H1 (cell line): ENCODE measurements around the gene SOCS3. TPM values are rescaled to one million over a fixed set of nuclear protein-coding genes. Genes with fewer than 3 reads are reported as not detected.

Source experiments
- CTCF ChIA-PET: fragments of 300-600 bp; sonication (Branson Sonifier 250); formaldehyde crosslinking; loops from one replicate; lab custom pipeline; 2021; ENCODE audit not compliant: partially characterized antibody; lab: Charles Lee
- POLR2A ChIA-PET: fragments of 300-600 bp; sonication (Branson Sonifier 250); formaldehyde crosslinking; loops from one replicate; lab custom pipeline; 2021; ENCODE audit warnings: inconsistent platforms; ENCODE audit not compliant: partially characterized antibody; lab: Charles Lee
- DNase-seq, 2 experiments: peaks; one replicate each; pipeline versions ENCODE4 v3.0.0 to v3.0.0-alpha.2; 2010 to 2022; ENCODE audit warnings: low spot score in 2 of 2, low read depth in 1 of 2, mixed read lengths in 1 of 2
- FAIRE-seq: peaks from 2 replicates; lab custom pipeline; 2011; peaks lifted over from hg19 to GRCh38; lab: Jason Lieb, UNC
- H2AFZ ChIP-seq: 2 replicates; pipeline ENCODE4 v1.8.1; 2012; ENCODE audit warnings: low read length, inconsistent platforms
- H2AK5ac ChIP-seq: 2 replicates; pipeline ENCODE4 v1.6.1; 2013; ENCODE audit warnings: low read depth, low read length
- H2BK120ac ChIP-seq: replicated peaks from 2 replicates; pipeline ENCODE3; 2013; ENCODE audit warnings: low read depth, low read length, inconsistent platforms
- H2BK12ac ChIP-seq: 2 replicates; pipeline ENCODE4 v1.6.1; 2013; ENCODE audit warnings: low read depth, low read length
- H2BK15ac ChIP-seq: 2 replicates; pipeline ENCODE4 v1.6.1; 2013; ENCODE audit warnings: low read length
- H2BK20ac ChIP-seq: 2 replicates; pipeline ENCODE4 v1.6.1; 2013; ENCODE audit warnings: low read length
- H2BK5ac ChIP-seq: 2 replicates; pipeline ENCODE4 v1.6.1; 2013; ENCODE audit warnings: low read depth, low read length
- H3K14ac ChIP-seq: 2 replicates; pipeline ENCODE4 v1.6.1; 2013; ENCODE audit warnings: inconsistent platforms; ENCODE audit not compliant: insufficient read length
- H3K18ac ChIP-seq: 2 replicates; pipeline ENCODE4 v1.6.1; 2013; ENCODE audit warnings: low read length; ENCODE audit errors: extremely low read depth
- H3K23ac ChIP-seq: 2 replicates; pipeline ENCODE4 v1.6.1; 2013; ENCODE audit warnings: inconsistent platforms; ENCODE audit not compliant: insufficient read length
- H3K23me2 ChIP-seq: 2 replicates; pipeline ENCODE4 v1.6.1; 2013; ENCODE audit warnings: low read depth, low read length
- H3K27ac ChIP-seq: 2 replicates; pipeline ENCODE4 v1.6.1; 2011; ENCODE audit warnings: low read depth, low read length, inconsistent platforms
- H3K27me3 ChIP-seq, 4 experiments: replicated peaks in 1 of 4; 1 replicate in 1 of 4; 2 replicates in 3 of 4; pipeline versions ENCODE4 v1.6.1 to v1.8.1; 2011 to 2013; ENCODE audit warnings: low read length in 3 of 4, mild to moderate bottlenecking in 3 of 4, inconsistent platforms in 2 of 4, mixed read lengths in 2 of 4, moderate library complexity in 1 of 4; ENCODE audit not compliant: control insufficient read depth in 3 of 4, insufficient read depth in 3 of 4; ENCODE audit errors: extremely low read depth in 1 of 4
- H3K36me3 ChIP-seq, 4 experiments: 2 replicates each; pipeline versions ENCODE4 v1.6.1 to v1.8.1; 2011 to 2013; ENCODE audit warnings: mild to moderate bottlenecking in 4 of 4, low read length in 3 of 4, moderate library complexity in 2 of 4, control low read depth in 1 of 4, inconsistent platforms in 1 of 4; ENCODE audit not compliant: insufficient read depth in 4 of 4, control insufficient read depth in 2 of 4
- H3K4ac ChIP-seq: replicated peaks from 2 replicates; pipeline ENCODE3; 2013; ENCODE audit warnings: low read length, low read depth, mixed read lengths, inconsistent platforms; ENCODE audit not compliant: insufficient read length
- H3K4me1 ChIP-seq, 4 experiments: replicated peaks in 1 of 4; 1 replicate in 1 of 4; 2 replicates in 3 of 4; pipeline versions ENCODE4 v1.6.1 to v1.8.1; 2011 to 2013; ENCODE audit warnings: low read length in 3 of 4, inconsistent platforms in 2 of 4, mixed read lengths in 1 of 4; ENCODE audit not compliant: insufficient read depth in 4 of 4, control insufficient read depth in 3 of 4
- H3K4me2 ChIP-seq, 2 experiments: 2 replicates each; pipeline versions ENCODE4 v1.6.1 to v1.8.1; 2011 to 2013; ENCODE audit warnings: low read depth in 2 of 2, low read length in 2 of 2, control low read depth in 1 of 2, inconsistent platforms in 1 of 2, mild to moderate bottlenecking in 1 of 2; ENCODE audit not compliant: insufficient read depth in 1 of 2
- H3K4me3 ChIP-seq, 4 experiments: fragments of 200-600, 300-600 bp in 1 of 4; sonication (generic), shearing (Covaris generic), sonication (Bioruptor Twin) in 1 of 4; 2 replicates each; pipeline versions ENCODE4 v1.5.1 to v1.8.1; 2011 to 2016; ENCODE audit warnings: low read length in 4 of 4, low read depth in 3 of 4, control low read depth in 2 of 4, inconsistent platforms in 2 of 4, mild to moderate bottlenecking in 2 of 4, mixed read lengths in 1 of 4, moderate library complexity in 1 of 4; ENCODE audit not compliant: insufficient read depth in 2 of 4; ENCODE audit errors: extremely low read depth in 1 of 4
- H3K56ac ChIP-seq: replicated peaks from 2 replicates; pipeline ENCODE3; 2013; ENCODE audit warnings: low read depth, mild to moderate bottlenecking, mixed read lengths, low read length, inconsistent platforms; ENCODE audit not compliant: insufficient read length
- H3K79me1 ChIP-seq: 2 replicates; pipeline ENCODE4 v1.6.1; 2013; ENCODE audit warnings: low read depth, low read length, control low read depth
- H3K79me2 ChIP-seq, 2 experiments: 2 replicates each; pipeline versions ENCODE4 v1.6.1 to v1.8.1; 2012 to 2013; ENCODE audit warnings: low read length in 2 of 2, mild to moderate bottlenecking in 2 of 2, inconsistent platforms in 1 of 2; ENCODE audit not compliant: insufficient read depth in 2 of 2, control insufficient read depth in 1 of 2
- H3K9ac ChIP-seq, 4 experiments: replicated peaks in 1 of 4; 1 replicate in 1 of 4; 2 replicates in 3 of 4; pipeline versions ENCODE4 v1.6.1 to v1.8.1; 2011 to 2013; ENCODE audit warnings: low read depth in 3 of 4, low read length in 3 of 4, control low read depth in 2 of 4, mild to moderate bottlenecking in 2 of 4, moderate library complexity in 2 of 4, inconsistent platforms in 1 of 4; ENCODE audit errors: extremely low read depth in 1 of 4
- H3K9me3 ChIP-seq, 2 experiments: 2 replicates each; pipeline versions ENCODE4 v1.6.1 to v1.8.1; 2012 to 2013; ENCODE audit warnings: mild to moderate bottlenecking in 2 of 2, moderate library complexity in 2 of 2, control low read depth in 1 of 2, inconsistent platforms in 1 of 2, low read depth in 1 of 2, low read length in 1 of 2, mixed read lengths in 1 of 2; ENCODE audit not compliant: insufficient read depth in 2 of 2
- H4K20me1 ChIP-seq, 2 experiments: replicated peaks in 1 of 2; 2 replicates each; pipeline versions ENCODE3 to v1.8.1; 2011 to 2013; ENCODE audit warnings: inconsistent platforms in 2 of 2, low read length in 2 of 2, mild to moderate bottlenecking in 1 of 2; ENCODE audit not compliant: insufficient read depth in 2 of 2, control insufficient read depth in 1 of 2
- H4K5ac ChIP-seq: 2 replicates; pipeline ENCODE4 v1.6.1; 2013; ENCODE audit warnings: low read length, low read depth, mixed read lengths, inconsistent platforms; ENCODE audit not compliant: insufficient read length
- H4K8ac ChIP-seq: 2 replicates; pipeline ENCODE4 v1.8.0; 2013; ENCODE audit warnings: mild to moderate bottlenecking, moderate library complexity, low read length, inconsistent platforms; ENCODE audit not compliant: insufficient read depth; ENCODE audit errors: extremely low read depth
- H4K91ac ChIP-seq: replicated peaks from 2 replicates; pipeline ENCODE3; 2013; ENCODE audit warnings: low read length, mixed read lengths, inconsistent platforms; ENCODE audit not compliant: insufficient read length
- EZH2 ChIP-seq: fragments of 200-600 bp; sonication (generic); IDR thresholded peaks from 2 replicates; pipeline ENCODE4 v1.7.1; 2012; ENCODE audit warnings: low read depth, mild to moderate bottlenecking, moderate library complexity, low read length, inconsistent platforms; ENCODE audit not compliant: severe bottlenecking
- TBP ChIP-seq: IDR thresholded peaks from 2 replicates; pipeline ENCODE4 v1.6.1; 2011; ENCODE audit warnings: low read depth, low read length, improper control_type of control experiment
- WGBS, 2 experiments: shearing (Covaris generic) in 1 of 2; methylation state at CpG; one replicate each; pipeline versions ENCODE4 v1.1.6 to v1.1.7; 2013 to 2015; ENCODE audit warnings: low lambda C conversion rate in 2 of 2, mixed read lengths in 2 of 2, inconsistent platforms in 1 of 2, low coverage in 1 of 2, missing lambda C conversion rate in 1 of 2; ENCODE audit not compliant: insufficient replicate concordance in 2 of 2, insufficient coverage in 1 of 2, insufficient read length in 1 of 2; ENCODE audit errors: extremely low coverage in 1 of 2, missing lambda C conversion rate in 1 of 2; 5-methylcytosine and 5-hydroxymethylcytosine counted together
- polyA plus RNA-seq, 7 experiments: library from polyadenylated mRNA; depleted of rRNA in 3 of 7; stranded (reverse) in 5 of 7; unstranded in 2 of 7; fragments of >200 nt in 5 of 7; fragments of 200-250 nt in 2 of 7; gene quantifications; 1 replicate in 5 of 7; 2 replicates in 1 of 7; 4 replicates in 1 of 7; pipeline versions ENCODE4 v1.2.1 to v1.2.3, GENCODE V29; 2011 to 2013; ENCODE audit warnings: missing spikeins in 2 of 7, mixed read lengths in 2 of 7
- total RNA-seq: library from RNA; stranded (reverse); fragmentation: NEBNext Ultra II Directional; extraction: Animal tissue kit (Norgen Biotek cat#: 25700); gene quantifications from 2 replicates; pipeline ENCODE4 v1.2.1, GENCODE V29; 2021

Gene SOCS3
- total and polyA plus RNA-seq, 2 of the 8 experiments (the other 6 are each of a cell fraction or from before 2014, with no cell fraction given) = 10.1 to 47.9 TPM

DNA sequence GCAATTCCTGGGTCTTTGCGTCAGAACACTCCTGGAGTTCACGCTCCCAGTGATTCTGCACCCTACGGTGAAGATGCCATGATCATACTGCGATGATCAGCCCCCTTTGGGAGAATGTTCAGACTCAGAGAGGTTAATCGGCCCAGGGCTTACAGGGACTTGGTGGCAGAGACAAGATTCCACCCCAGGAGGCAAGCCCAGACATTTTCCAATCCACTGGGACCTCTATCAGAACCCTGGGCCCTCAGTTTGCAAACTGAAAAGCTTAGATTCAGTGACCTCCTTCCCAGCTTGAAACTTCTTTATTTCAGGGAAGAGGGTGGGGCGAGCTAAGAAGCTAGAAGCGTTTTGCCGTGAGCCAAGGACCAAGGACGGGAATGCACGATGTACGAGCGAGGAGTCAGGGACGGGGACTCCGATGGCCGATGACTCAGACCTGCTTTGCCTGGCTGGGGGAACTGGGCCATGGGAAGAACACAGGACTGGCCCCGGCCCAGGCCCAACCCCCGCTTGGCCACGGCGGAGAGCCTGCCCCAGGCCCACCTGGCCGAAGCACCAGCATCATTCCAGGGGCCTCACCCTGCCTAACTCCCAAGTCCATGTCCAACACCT lies 34.7 kb downstream of the SOCS3 start:
- peak overlapping the region; percentile 34 for H3K18ac ChIP-seq
- no peak overlapping the region for H2AK5ac ChIP-seq
- no peak overlapping the region; a peak in 1 of 7 replicates for H3K9ac ChIP-seq
- H3K79me2 ChIP-seq = no peaks in the 10 kb centered on the region
- peak overlapping the region; percentile 43; the same call in 1 of the 2 replicates for H4K8ac ChIP-seq
- H3K4me1 ChIP-seq = peaks cover 0 to 26% (median 19%) of the 10 kb centered on the region in 4 experiments; a peak in 6 of 7 replicates
- WGBS, 2 experiments = 72% methylated on average over 20 of the region's 20 CpGs; no CpG with 5 or more reads in 1 of the 2 experiments
- peak overlapping the region; percentile 67; the same call in 1 of the 2 replicates for H2BK20ac ChIP-seq
- no peak overlapping the region for H2AFZ ChIP-seq
- no peak overlapping the region; the same call in 1 of the 2 replicates for H2BK5ac ChIP-seq
- FAIRE-seq (no peak), DNase-seq (no peak)
- TF ChIP-seq EZH2 = peak; percentile 31
- TF ChIP-seq TBP = no peak
- no peak overlapping the region for H3K23ac ChIP-seq
- peak overlapping the region; percentile 71; the same call in 1 of the 2 replicates for H2BK12ac ChIP-seq
- no peaks in the 10 kb centered on the region for H3K79me1 ChIP-seq
- no peak overlapping the region for H3K56ac ChIP-seq
- H3K9me3 ChIP-seq = no peaks in the 10 kb centered on the region
- H3K27ac ChIP-seq = no peak overlapping the region
- no peak overlapping the region for H4K5ac ChIP-seq
- H4K91ac ChIP-seq = peak overlapping the region; percentile 49
- H3K23me2 ChIP-seq = peaks cover 2% of the 10 kb centered on the region; the same call in 1 of the 2 replicates
- peak overlapping the region; percentile 4; the same call in 1 of the 2 replicates for H2BK15ac ChIP-seq
- H3K36me3 ChIP-seq = no peaks in the 10 kb centered on the region
- H3K4ac ChIP-seq = peak overlapping the region; percentile 19
- POLR2A ChIA-PET = interaction anchor here (0.7 to 1.7 kb wide), 6 partner anchors 9 to 34 kb away, joined by 3 to 9 read pairs (median 3); no protein-coding TSS in a partner anchor
- no peaks in the 10 kb centered on the region for H4K20me1 ChIP-seq
- H3K14ac ChIP-seq = no peak overlapping the region
- H3K4me3 ChIP-seq = no peak overlapping the region
- CTCF ChIA-PET = interaction anchor here (0.8 to 3.3 kb wide), 7 partner anchors 11 to 96 kb away, joined by 3 to 24 read pairs (median 4); no protein-coding TSS in a partner anchor
- H2BK120ac ChIP-seq = peak overlapping the region; percentile 7
- peaks cover 0 to 2% (median 0%) of the 10 kb centered on the region in 4 experiments; a peak in 1 of 7 replicates for H3K27me3 ChIP-seq
- H3K4me2 ChIP-seq = peak overlapping the region; percentile 30 to 36; a peak in 2 of 4 replicates
